GM12875 (cell line): ENCODE data around the gene NKAIN2.
"Not testable (repeated sequence)": the region's sequence is repeated elsewhere in the genome, so short reads cannot be mapped to it uniquely, and the experiment has no call there.

Experiments used
- H3K4me3 ChIP-seq: one replicate; pipeline ENCODE4 v1.5.1; 2011; ENCODE audit warnings: low read depth, low read length, control low read depth
- TF ChIP-seq, protein P1 (sequence below): IDR thresholded peaks from 2 replicates; pipeline ENCODE4 v1.5.1; 2011; ENCODE audit warnings: low read depth, mild to moderate bottlenecking, control low read depth, inconsistent platforms, low read length, moderate library complexity, borderline replicate concordance; ENCODE audit not compliant: insufficient read depth

The NKAIN2 gene

GRCh38 chr6:123967905-123968304, 164.2 kb downstream of the NKAIN2 start:
- TF ChIP-seq, protein P1, sequence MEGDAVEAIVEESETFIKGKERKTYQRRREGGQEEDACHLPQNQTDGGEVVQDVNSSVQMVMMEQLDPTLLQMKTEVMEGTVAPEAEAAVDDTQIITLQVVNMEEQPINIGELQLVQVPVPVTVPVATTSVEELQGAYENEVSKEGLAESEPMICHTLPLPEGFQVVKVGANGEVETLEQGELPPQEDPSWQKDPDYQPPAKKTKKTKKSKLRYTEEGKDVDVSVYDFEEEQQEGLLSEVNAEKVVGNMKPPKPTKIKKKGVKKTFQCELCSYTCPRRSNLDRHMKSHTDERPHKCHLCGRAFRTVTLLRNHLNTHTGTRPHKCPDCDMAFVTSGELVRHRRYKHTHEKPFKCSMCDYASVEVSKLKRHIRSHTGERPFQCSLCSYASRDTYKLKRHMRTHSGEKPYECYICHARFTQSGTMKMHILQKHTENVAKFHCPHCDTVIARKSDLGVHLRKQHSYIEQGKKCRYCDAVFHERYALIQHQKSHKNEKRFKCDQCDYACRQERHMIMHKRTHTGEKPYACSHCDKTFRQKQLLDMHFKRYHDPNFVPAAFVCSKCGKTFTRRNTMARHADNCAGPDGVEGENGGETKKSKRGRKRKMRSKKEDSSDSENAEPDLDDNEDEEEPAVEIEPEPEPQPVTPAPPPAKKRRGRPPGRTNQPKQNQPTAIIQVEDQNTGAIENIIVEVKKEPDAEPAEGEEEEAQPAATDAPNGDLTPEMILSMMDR = no peak
- H3K4me3 ChIP-seq = no peak overlapping the region

GRCh38 chr6:123972600-123973294, 169.1 kb downstream of the NKAIN2 start:
- TF ChIP-seq, protein P1 = no peak
- no peak overlapping the region for H3K4me3 ChIP-seq

GRCh38 chr6:123980311-123980710, 176.6 kb downstream of the NKAIN2 start:
- H3K4me3 ChIP-seq = no peak overlapping the region

GRCh38 chr6:123986938-123987337, 183.3 kb downstream of the NKAIN2 start:
- H3K4me3 ChIP-seq = no peak overlapping the region
- TF ChIP-seq, protein P1 = no peak

More at GRCh38 chr6:123980311-123980710, 176.6 kb downstream of the NKAIN2 start:
- TF ChIP-seq, protein P1 = no peak

DNA sequence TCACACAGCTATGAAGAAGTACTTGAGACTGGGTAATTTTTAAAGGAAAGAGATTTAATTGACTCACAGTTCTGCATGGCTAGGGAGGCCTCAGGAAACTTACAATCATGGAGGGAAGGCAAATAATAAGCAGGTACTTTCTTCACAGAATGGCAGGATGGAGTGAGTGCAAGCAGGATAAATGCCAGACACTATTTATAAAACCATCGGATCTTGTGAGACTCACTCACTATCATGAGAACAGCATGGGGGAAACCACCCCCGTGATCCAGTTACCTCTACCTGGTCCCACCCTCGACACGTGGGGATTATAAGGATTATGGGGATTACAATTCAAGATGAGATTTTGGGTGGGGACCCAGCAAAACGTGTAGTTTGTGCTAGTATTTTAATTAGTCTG, 186.3 kb downstream of the NKAIN2 start:
- not testable (repeated sequence) for H3K4me3 ChIP-seq

DNA sequence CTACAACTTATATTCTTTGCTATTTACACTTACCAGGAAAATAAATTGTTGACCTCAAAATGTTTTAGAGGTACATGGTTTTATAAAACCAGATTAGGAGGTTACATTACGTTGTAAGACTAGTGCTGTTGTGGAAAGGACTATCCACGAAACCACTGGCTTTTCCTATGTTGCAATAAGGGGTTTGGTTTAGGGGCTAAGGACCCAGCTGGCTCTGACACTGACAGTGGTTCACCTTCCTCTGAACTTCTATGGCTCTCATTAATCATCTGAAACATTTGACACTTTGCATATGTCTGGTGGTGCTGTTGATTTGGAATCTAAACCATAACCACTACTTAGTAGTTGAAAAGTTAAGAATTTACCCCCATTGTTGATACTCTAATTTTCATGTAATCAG, 186.7 kb downstream of the NKAIN2 start:
- H3K4me3 ChIP-seq = no peak overlapping the region
- TF ChIP-seq, protein P1 = no peak

DNA sequence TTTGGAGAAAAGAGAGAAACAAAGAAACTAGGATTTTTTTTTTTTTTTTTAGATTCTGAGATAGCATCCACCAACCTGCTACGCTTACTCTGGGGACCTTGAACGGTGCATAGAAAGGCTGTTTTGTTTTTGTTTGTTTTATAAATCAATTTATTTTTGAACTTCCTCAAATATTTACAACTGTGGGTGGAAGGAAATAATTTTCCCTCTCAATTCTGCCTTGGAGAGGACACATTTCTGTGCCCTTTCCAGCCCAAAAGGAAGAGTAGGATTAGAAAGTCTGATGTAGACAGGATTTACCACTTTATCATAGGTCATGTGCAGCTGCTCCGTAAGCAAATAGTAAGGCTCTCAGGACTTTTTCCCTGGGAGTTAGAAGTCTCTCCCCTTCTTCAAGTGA, 190.5 kb downstream of the NKAIN2 start:
- TF ChIP-seq, protein P1 = no peak
- H3K4me3 ChIP-seq = no peak overlapping the region
